ACC112 (cell line): ENCODE results near the gene PTPRN2.

Experiments used
- H2AFZ ChIP-seq: fragments of 200-600 bp; sonication (generic); one replicate; pipeline ENCODE4 v1.6.0; 2017; ENCODE audit warnings: antibody characterized with exemption, low read length; ENCODE audit not compliant: unreplicated experiment
- H3K27ac ChIP-seq: fragments of 200-600 bp; sonication (generic); 2 replicates; pipeline ENCODE4 v1.5.1; 2014; ENCODE audit warnings: low read depth, mild to moderate bottlenecking, antibody characterized with exemption, low read length, moderate library complexity
- H3K27me3 ChIP-seq: fragments of 200-600 bp; sonication (generic); 2 replicates; pipeline ENCODE4 v1.6.1; 2014; ENCODE audit warnings: mild to moderate bottlenecking, antibody characterized with exemption, low read length, moderate library complexity, mixed read lengths; ENCODE audit not compliant: insufficient read depth
- H3K36me3 ChIP-seq: fragments of 200-600 bp; sonication (generic); 2 replicates; pipeline ENCODE4 v1.6.1; 2016; ENCODE audit warnings: mild to moderate bottlenecking, antibody characterized with exemption, low read length, moderate library complexity, mixed read lengths; ENCODE audit not compliant: insufficient read depth
- H3K4me1 ChIP-seq: fragments of 200-600 bp; sonication (generic); one replicate; pipeline ENCODE4 v1.6.1; 2016; ENCODE audit warnings: low read length, mixed read lengths; ENCODE audit not compliant: insufficient read depth, unreplicated experiment, control insufficient read depth
- H3K4me3 ChIP-seq: fragments of 200-600 bp; sonication (generic); 2 replicates; pipeline ENCODE4 v1.5.1; 2014; ENCODE audit warnings: mild to moderate bottlenecking, low read depth, low read length
- H3K79me2 ChIP-seq: fragments of 200-600 bp; sonication (generic); one replicate; pipeline ENCODE4 v1.6.0; 2016; ENCODE audit warnings: low read length; ENCODE audit not compliant: control insufficient read depth, unreplicated experiment, insufficient read depth

PTPRN2 gene

DNA sequence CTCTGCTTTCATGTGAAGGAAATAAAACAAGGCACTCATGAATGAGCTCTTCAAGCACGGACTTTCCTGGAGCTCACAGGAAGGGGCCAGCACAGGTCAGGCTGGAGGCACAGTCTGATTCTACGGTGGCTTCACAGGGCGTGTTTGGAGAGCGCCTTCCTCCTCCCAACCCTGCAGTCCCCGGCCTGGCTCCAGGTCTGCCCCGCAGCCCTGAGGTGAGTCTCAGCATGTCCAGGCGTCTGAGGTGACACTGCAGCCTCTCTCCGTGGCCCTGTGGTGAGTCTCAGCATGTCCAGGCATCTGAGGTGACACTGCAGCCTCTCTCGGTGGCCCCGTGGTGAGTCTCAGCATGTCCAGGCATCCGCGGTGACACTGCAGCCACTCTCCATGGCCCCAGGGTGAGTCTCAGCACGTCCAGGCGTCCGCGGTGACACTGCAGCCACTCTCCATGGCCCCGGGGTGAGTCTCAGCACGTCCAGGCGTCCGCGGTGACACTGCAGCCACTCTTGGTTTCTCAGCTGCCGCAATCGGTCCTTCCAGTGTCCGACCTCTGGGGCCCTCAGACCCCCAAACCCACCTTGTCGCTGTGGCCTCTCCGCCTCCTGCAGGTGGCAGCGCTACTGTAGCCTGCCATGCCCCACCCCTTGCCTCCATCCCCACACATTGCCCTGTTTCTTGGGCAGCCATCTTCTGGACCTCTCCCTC is 869.2 kb downstream of the PTPRN2 start:
- Histone ChIP-seq H3K27ac (no peak overlapping the region), H2AFZ (no peak overlapping the region), H3K36me3 (no peaks in the 10 kb centered on the region), H3K4me3 (no peak overlapping the region), H3K79me2 (no peaks in the 10 kb centered on the region), H3K27me3 (no peaks in the 10 kb centered on the region), H3K4me1 (no peaks in the 10 kb centered on the region)

GRCh38 chr7:157717211-157718174 is 870.1 kb downstream of the PTPRN2 start:
- H3K4me3 ChIP-seq, result no peak overlapping the region
- H2AFZ ChIP-seq, result no peak overlapping the region
- H3K36me3 ChIP-seq, result no peaks in the 10 kb centered on the region
- no peaks in the 10 kb centered on the region for H3K4me1 ChIP-seq
- H3K79me2 ChIP-seq, result no peaks in the 10 kb centered on the region
- H3K27ac ChIP-seq, result no peak overlapping the region
- H3K27me3 ChIP-seq, result no peaks in the 10 kb centered on the region

DNA sequence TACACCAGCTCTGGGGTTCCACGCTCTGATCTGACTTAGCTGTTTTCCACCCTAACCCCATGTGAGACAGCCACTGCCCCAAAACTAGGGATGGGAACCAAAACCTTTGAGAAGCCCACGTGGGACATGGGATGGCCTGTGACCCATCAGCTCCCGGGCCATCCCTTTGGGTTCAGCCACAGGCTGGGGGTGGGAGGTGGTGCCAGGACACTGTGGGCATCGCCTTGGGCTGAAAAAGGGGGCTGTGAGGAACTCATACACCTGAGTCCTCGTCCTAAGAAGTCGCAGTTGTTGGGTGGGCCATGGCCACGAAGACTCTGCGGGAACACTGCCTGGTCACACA is 871.7 kb downstream of the PTPRN2 start:
- H3K27me3 ChIP-seq, result no peaks in the 10 kb centered on the region
- no peak overlapping the region for H3K4me3 ChIP-seq
- no peak overlapping the region for H2AFZ ChIP-seq
- no peaks in the 10 kb centered on the region for H3K4me1 ChIP-seq
- no peaks in the 10 kb centered on the region for H3K36me3 ChIP-seq
- no peaks in the 10 kb centered on the region for H3K79me2 ChIP-seq
- H3K27ac ChIP-seq, result no peak overlapping the region

GRCh38 chr7:157715071-157715937 is 872.3 kb downstream of the PTPRN2 start:
- Histone ChIP-seq H3K27me3 (no peaks in the 10 kb centered on the region), H3K79me2 (no peaks in the 10 kb centered on the region), H3K36me3 (no peaks in the 10 kb centered on the region), H3K27ac (no peak overlapping the region), H3K4me1 (no peaks in the 10 kb centered on the region), H2AFZ (no peak overlapping the region), H3K4me3 (no peak overlapping the region)

DNA sequence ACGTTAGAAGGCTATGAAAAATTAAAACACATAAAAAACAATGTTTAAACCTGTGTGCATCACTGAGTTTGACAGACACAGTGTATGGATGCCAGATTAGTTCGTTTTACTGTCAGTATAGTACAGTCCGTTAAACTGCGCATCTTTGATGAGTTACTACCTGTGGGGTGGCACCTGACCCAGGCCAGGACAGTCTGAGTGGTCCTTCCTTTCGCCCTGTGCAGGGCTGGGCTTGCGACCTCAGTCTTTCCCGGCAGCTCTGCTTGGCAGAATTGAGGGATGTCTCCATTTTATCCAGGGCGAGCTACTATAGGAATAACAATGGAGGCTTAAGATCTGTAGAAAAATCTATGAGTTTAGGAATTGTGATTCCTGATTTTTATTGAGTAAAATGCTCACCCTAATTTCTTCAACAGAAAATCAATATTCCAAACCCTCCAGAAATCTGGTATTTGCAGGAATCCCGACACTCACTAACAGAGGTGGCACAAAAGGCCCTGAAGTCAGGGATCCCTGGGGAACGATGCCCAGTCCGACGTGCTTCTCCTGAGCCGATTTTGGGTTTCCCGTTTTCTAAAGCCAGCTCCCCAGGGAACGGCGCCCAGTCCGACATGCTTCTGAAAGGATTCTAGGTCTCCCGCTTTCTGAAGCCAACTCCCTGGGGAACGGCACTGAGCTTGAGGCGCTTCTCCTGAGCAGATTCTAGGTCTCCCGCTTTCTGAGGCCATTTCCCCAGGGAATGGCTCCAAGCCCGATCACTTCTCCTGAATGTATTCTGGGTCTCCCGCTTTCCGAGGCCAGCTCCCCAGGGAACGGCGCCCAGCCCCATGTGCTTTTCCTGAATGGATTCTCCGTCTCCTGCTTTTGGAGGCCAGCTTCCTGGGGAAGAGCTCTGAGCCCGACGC is 873.2 kb downstream of the PTPRN2 start:
- H3K79me2 ChIP-seq, result no peaks in the 10 kb centered on the region
- no peak overlapping the region for H2AFZ ChIP-seq
- no peak overlapping the region for H3K4me3 ChIP-seq
- H3K36me3 ChIP-seq, result no peaks in the 10 kb centered on the region
- H3K27me3 ChIP-seq, result no peaks in the 10 kb centered on the region
- H3K27ac ChIP-seq, result no peak overlapping the region
- H3K4me1 ChIP-seq, result no peaks in the 10 kb centered on the region

DNA sequence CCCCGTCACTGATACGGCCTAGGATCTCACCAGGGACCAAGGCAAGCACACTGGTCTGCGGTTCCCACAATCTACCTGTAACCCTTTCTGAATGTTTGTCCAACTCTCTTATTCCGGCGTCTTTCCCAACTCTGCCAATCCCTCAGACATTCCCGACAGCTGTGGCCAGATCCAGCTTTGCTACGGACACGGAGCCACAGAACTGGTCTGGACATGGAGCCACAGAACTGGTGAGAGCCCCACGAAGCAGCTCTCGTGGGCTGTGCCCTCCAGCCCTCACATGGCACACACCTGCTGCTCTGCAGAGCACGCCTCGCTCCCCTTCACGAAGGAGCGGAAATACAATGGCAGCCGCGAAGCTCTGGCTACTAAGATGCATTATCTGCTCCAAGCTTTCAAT is 874.0 kb downstream of the PTPRN2 start:
- no peaks in the 10 kb centered on the region for H3K79me2 ChIP-seq
- no peaks in the 10 kb centered on the region for H3K4me1 ChIP-seq
- H2AFZ ChIP-seq, result no peak overlapping the region
- H3K27me3 ChIP-seq, result no peaks in the 10 kb centered on the region
- H3K36me3 ChIP-seq, result no peaks in the 10 kb centered on the region
- no peak overlapping the region for H3K27ac ChIP-seq
- no peak overlapping the region for H3K4me3 ChIP-seq

DNA sequence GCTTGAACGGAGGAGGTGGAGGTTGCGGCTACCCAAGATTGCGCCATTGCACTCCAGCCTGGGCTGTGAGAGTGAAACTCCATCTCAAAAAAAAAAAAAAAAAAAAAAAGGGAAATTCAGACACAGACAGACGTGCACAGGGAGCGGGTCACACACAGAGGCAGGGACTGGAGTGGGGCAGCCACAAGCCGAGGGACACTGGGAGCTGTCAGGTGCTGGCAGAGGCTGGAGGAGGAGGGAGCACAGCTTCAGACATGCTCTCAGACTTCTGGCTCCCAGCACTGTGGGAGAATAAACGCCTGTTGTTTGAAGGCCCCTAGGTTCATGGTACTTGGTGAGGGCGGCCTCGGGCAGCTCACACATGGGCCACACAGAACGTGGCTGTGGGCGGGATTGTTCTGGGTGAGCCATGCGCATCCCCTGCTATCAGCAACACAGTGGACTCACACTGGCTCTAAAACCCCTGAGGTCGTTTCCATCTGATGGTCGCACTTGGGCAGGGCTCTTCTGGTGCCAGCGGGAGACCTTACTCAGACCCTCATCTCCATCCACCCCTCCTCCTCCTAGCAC is 874.9 kb downstream of the PTPRN2 start:
- H3K27ac ChIP-seq, result no peak overlapping the region

GRCh38 chr7:157711353-157711888 is 876.2 kb downstream of the PTPRN2 start:
- Histone ChIP-seq H3K79me2 (no peaks in the 10 kb centered on the region), H3K4me3 (no peak overlapping the region), H3K4me1 (no peaks in the 10 kb centered on the region), H3K27me3 (no peaks in the 10 kb centered on the region), H2AFZ (no peak overlapping the region), H3K36me3 (no peaks in the 10 kb centered on the region), H3K27ac (no peak overlapping the region)

More for the DNA sequence above, 874.9 kb downstream of the PTPRN2 start:
- no peaks in the 10 kb centered on the region for H3K4me1 ChIP-seq
- H2AFZ ChIP-seq, result no peak overlapping the region
- H3K27me3 ChIP-seq, result no peaks in the 10 kb centered on the region
- H3K4me3 ChIP-seq, result no peak overlapping the region
- H3K79me2 ChIP-seq, result no peaks in the 10 kb centered on the region
- H3K36me3 ChIP-seq, result no peaks in the 10 kb centered on the region

DNA sequence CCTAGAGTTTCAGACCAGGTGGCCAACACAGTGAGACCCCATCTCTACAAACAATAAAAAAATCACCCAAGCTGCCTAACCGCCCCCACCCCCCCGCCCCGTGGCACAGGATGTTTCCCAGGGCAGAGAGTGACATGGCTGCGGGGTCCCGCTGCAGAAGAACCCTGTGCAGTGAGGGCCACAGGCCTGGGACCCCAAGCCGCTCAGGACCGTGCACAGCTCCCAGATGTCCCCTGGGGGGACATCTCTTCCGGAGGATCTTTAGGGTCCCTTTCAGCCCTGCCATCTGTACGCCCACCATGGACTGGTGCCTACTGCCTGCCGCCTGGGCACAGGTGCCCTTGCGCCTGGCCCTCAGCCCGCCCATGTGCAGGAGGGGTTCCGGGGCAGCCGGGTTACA is 877.2 kb downstream of the PTPRN2 start:
- H3K27ac ChIP-seq, result no peak overlapping the region
- H3K4me3 ChIP-seq, result no peak overlapping the region
- H3K27me3 ChIP-seq, result no peaks in the 10 kb centered on the region
- H3K79me2 ChIP-seq, result no peaks in the 10 kb centered on the region
- H3K4me1 ChIP-seq, result no peaks in the 10 kb centered on the region
- no peaks in the 10 kb centered on the region for H3K36me3 ChIP-seq
- H2AFZ ChIP-seq, result no peak overlapping the region
